ENCODE data around the gene EFNA5. TPM values are rescaled to one million over a fixed set of nuclear protein-coding genes. Genes with fewer than 3 reads are reported as not detected.

EFNA5 gene
- total RNA-seq, 1 donor from 2014 or later = 12.0 TPM

- no peak overlapping the region for H3K27ac Mint-ChIP-seq
- no peaks in the 10 kb centered on the region for H3K27me3 Mint-ChIP-seq
- peaks cover 4% of the 10 kb centered on the region for H3K9me3 Mint-ChIP-seq (ENCODE audit: low read depth)
Observed at GRCh38 chr5:107615299-107615817, 55.4 kb downstream of the EFNA5 start.

GRCh38 chr5:107612541-107612940, 58.2 kb downstream of the EFNA5 start:
- Mint-ChIP-seq H3K36me3 (ENCODE audit: insufficient read depth) (no peaks in the 10 kb centered on the region), H3K27ac (no peak overlapping the region), H3K9me3 (ENCODE audit: low read depth) (peaks cover 4% of the 10 kb centered on the region), H3K4me3 (ENCODE audit: low read depth) (no peak overlapping the region), H3K4me1 (ENCODE audit: low read depth) (peaks cover 38% of the 10 kb centered on the region), H3K27me3 (no peaks in the 10 kb centered on the region)
- no peak for DNase-seq (ENCODE audit: low spot score, unreplicated experiment)
- no peak for TF ChIP-seq CTCF (IDR thresholded peaks at IDR 0.05; ENCODE audit: unreplicated experiment)

More at GRCh38 chr5:107615299-107615817, 55.4 kb downstream of the EFNA5 start:
- DNase-seq (ENCODE audit: low spot score, unreplicated experiment) = no peak
- H3K4me1 Mint-ChIP-seq (ENCODE audit: low read depth) = peaks cover 31% of the 10 kb centered on the region
- no peak overlapping the region for H3K4me3 Mint-ChIP-seq (ENCODE audit: low read depth)
- TF ChIP-seq CTCF (IDR thresholded peaks at IDR 0.05; ENCODE audit: unreplicated experiment) = no peak
- no peaks in the 10 kb centered on the region for H3K36me3 Mint-ChIP-seq (ENCODE audit: insufficient read depth)

GRCh38 chr5:107610798-107611197, 59.9 kb downstream of the EFNA5 start:
- no peak for TF ChIP-seq CTCF (IDR thresholded peaks at IDR 0.05; ENCODE audit: unreplicated experiment)
- Mint-ChIP-seq H3K27me3 (no peaks in the 10 kb centered on the region), H3K4me3 (ENCODE audit: low read depth) (no peak overlapping the region), H3K9me3 (ENCODE audit: low read depth) (peaks cover 4% of the 10 kb centered on the region), H3K27ac (no peak overlapping the region), H3K36me3 (ENCODE audit: insufficient read depth) (no peaks in the 10 kb centered on the region), H3K4me1 (ENCODE audit: low read depth) (peaks cover 52% of the 10 kb centered on the region)
- no peak for DNase-seq (ENCODE audit: low spot score, unreplicated experiment)

GRCh38 chr5:107607671-107608345, 62.9 kb downstream of the EFNA5 start:
- Mint-ChIP-seq H3K4me1 (ENCODE audit: low read depth) (peaks cover 47% of the 10 kb centered on the region), H3K4me3 (ENCODE audit: low read depth) (peak overlapping the region; percentile 44), H3K27ac (peak overlapping the region; percentile 89)

GRCh38 chr5:107607196-107607595, 63.5 kb downstream of the EFNA5 start:
- Mint-ChIP-seq H3K27me3 (no peaks in the 10 kb centered on the region), H3K4me1 (ENCODE audit: low read depth) (peaks cover 45% of the 10 kb centered on the region), H3K27ac (peak overlapping the region; percentile 89), H3K9me3 (ENCODE audit: low read depth) (peaks cover 4% of the 10 kb centered on the region), H3K4me3 (ENCODE audit: low read depth) (peak overlapping the region; percentile 44), H3K36me3 (ENCODE audit: insufficient read depth) (no peaks in the 10 kb centered on the region)
- no peak for DNase-seq (ENCODE audit: low spot score, unreplicated experiment)
- no peak for TF ChIP-seq CTCF (IDR thresholded peaks at IDR 0.05; ENCODE audit: unreplicated experiment)

More at GRCh38 chr5:107607671-107608345, 62.9 kb downstream of the EFNA5 start:
- no peaks in the 10 kb centered on the region for H3K36me3 Mint-ChIP-seq (ENCODE audit: insufficient read depth)
- H3K9me3 Mint-ChIP-seq (ENCODE audit: low read depth) = peaks cover 4% of the 10 kb centered on the region
- no peak for TF ChIP-seq CTCF (IDR thresholded peaks at IDR 0.05; ENCODE audit: unreplicated experiment)
- no peak for DNase-seq (ENCODE audit: low spot score, unreplicated experiment)
- H3K27me3 Mint-ChIP-seq = no peaks in the 10 kb centered on the region

All from progenitor cell of endocrine pancreas (in vitro differentiated cells).